Right lobe of liver (tissue), 6 donors: ENCODE data around the gene BAHCC1. TPM values are rescaled to one million over a fixed set of nuclear protein-coding genes. Genes with fewer than 3 reads are reported as not detected.

Source experiments
- ATAC-seq, 4 donors: fragments of 200-7000 bp; cut with Tn5 transposase; one replicate each; pipeline ENCODE4 v1.9.1; 2020; ENCODE audit warnings: mild to moderate bottlenecking in 4 of 4, moderate library complexity in 4 of 4
- DNase-seq, 3 donors: peaks; one replicate each; pipeline ENCODE4 v3.0.0-alpha.2; 2020
- H3K27ac ChIP-seq, 3 donors: fragments of 200-600 bp; one replicate each; pipeline ENCODE4 v1.8.0; 2022
- H3K27me3 ChIP-seq, 2 donors: fragments of 200-600 bp; one replicate each; pipeline ENCODE4 v1.8.0; 2022
- H3K36me3 ChIP-seq, 4 donors: fragments of 200-600 bp; sonication (generic) in 1 of 4; one replicate each; pipeline versions ENCODE4 v1.5.1 to v1.8.0; 2017 to 2022; ENCODE audit warnings: control low read depth in 1 of 4
- H3K4me1 ChIP-seq, 4 donors: fragments of 200-600 bp; sonication (generic) in 1 of 4; one replicate each; pipeline versions ENCODE4 v1.5.1 to v1.8.0; 2017 to 2022; ENCODE audit warnings: control low read depth in 1 of 4
- H3K4me3 ChIP-seq, 3 donors: fragments of 200-600 bp; one replicate each; pipeline ENCODE4 v1.8.0; 2022
- H3K9me3 ChIP-seq, 4 donors: fragments of 200-600 bp; sonication (generic) in 1 of 4; one replicate each; pipeline versions ENCODE4 v1.5.1 to v1.8.0; 2017 to 2022; ENCODE audit warnings: control low read depth in 1 of 4
- CTCF ChIP-seq, 4 donors: fragments of 200-600 bp in 3 of 4; fragments of 450-650 bp in 1 of 4; IDR thresholded peaks; one replicate each; pipeline versions ENCODE4 v1.5.1 to v1.8.0; 2016 to 2022; ENCODE audit warnings: antibody characterized with exemption in 4 of 4, mild to moderate bottlenecking in 2 of 4
- POLR2A ChIP-seq: fragments of 450-650 bp; IDR thresholded peaks from one replicate; pipeline ENCODE4 v1.6.1; 2017; ENCODE audit warnings: antibody characterized with exemption, mild to moderate bottlenecking
- WGBS: methylation state at CpG from one replicate; pipeline ENCODE4 v1.1.6; 2018; ENCODE audit warnings: low coverage, low lambda C conversion rate; ENCODE audit not compliant: insufficient coverage; ENCODE audit errors: missing lambda C conversion rate; 5-methylcytosine and 5-hydroxymethylcytosine counted together
- intact Hi-C, 2 donors: fragments of 100-400 bp; cut with DNase I; formaldehyde crosslinking; loops; one replicate each; pipeline versions ENCODE4 v1.11.2 to v1.14.1; 2022
- total RNA-seq, 6 experiments: library from RNA; depleted of rRNA in 2 of 6; stranded (reverse); fragments of >200 nt in 2 of 6; fragmentation: NEBNext Ultra II Directional in 3 of 6; extraction: Animal tissue kit (Norgen Biotek cat#: 25700) in 3 of 6; gene quantifications; one replicate each; pipeline versions ENCODE4 v1.1.0 to v1.2.4, GENCODE V29; 2016 to 2023
- donor health status: DM: no; HTN: yes; CAD: no.
- donor health status: DM: no; HTN: no; CAD: no.
- donor health status: DM: no; HTN: no; CAD: no.
- donor health status: DM: no; HTN: yes; CAD: no.
- donor health status: DM: no; HTN: yes; CAD: no.

BAHCC1 gene
- total RNA-seq, 6 experiments from 2014 or later, result 2.5 to 6.4 (median 4.9) TPM

- no peaks in the 10 kb centered on the region for H3K27me3 ChIP-seq
- H3K36me3 ChIP-seq, result no peaks in the 10 kb centered on the region
- no peak overlapping the region for H3K4me3 ChIP-seq
- H3K4me1 ChIP-seq, result no peaks in the 10 kb centered on the region
- ATAC-seq (no peak), DNase-seq (no peak)
- H3K9me3 ChIP-seq, result no peaks in the 10 kb centered on the region
- 60% methylated on average over 1 of the region's 13 CpGs for WGBS
- TF ChIP-seq POLR2A (no peak), CTCF (IDR thresholded peaks at IDR 0.05) (no peak)
- H3K27ac ChIP-seq, result no peak overlapping the region
- intact Hi-C loops, result no loop called here
These were observed 74.0 kb downstream of the BAHCC1 start for GRCh38 chr17:81469266-81469665.

GRCh38 chr17:81470270-81470943 is 75.2 kb downstream of the BAHCC1 start:
- 59% methylated on average over 3 of the region's 9 CpGs for WGBS
- DNase-seq, result no peak
- Histone ChIP-seq H3K4me1 (no peaks in the 10 kb centered on the region), H3K27ac (no peak overlapping the region), H3K4me3 (no peak overlapping the region), H3K36me3 (no peaks in the 10 kb centered on the region), H3K9me3 (no peaks in the 10 kb centered on the region), H3K27me3 (no peaks in the 10 kb centered on the region)
- no peak for ATAC-seq
- intact Hi-C loops, result loop anchor here in 1 of 2 donors (10.0 kb wide), 2 partner anchors 66 to 216 kb away; no protein-coding TSS in a partner anchor
- TF ChIP-seq CTCF (IDR thresholded peaks at IDR 0.05), result no peak

GRCh38 chr17:81470944-81471817 is 75.9 kb downstream of the BAHCC1 start:
- intact Hi-C loops, result loop anchor here in 1 of 2 donors (10.0 kb wide), 2 partner anchors 66 to 216 kb away; no protein-coding TSS in a partner anchor

More at GRCh38 chr17:81470944-81471817, 75.9 kb downstream of the BAHCC1 start:
- Histone ChIP-seq H3K4me1 (no peaks in the 10 kb centered on the region), H3K36me3 (no peaks in the 10 kb centered on the region), H3K9me3 (no peaks in the 10 kb centered on the region), H3K27ac (no peak overlapping the region), H3K27me3 (no peaks in the 10 kb centered on the region), H3K4me3 (no peak overlapping the region)
- ATAC-seq, result no peak
- no peak for TF ChIP-seq CTCF (IDR thresholded peaks at IDR 0.05)
- TF ChIP-seq POLR2A, result no peak
- no peak for DNase-seq
- 50% methylated on average over 2 of the region's 14 CpGs for WGBS
